GM21723 (cell line): ENCODE data around the gene CAPS.
"Not testable (repeated sequence)": the region's sequence is repeated elsewhere in the genome, so short reads cannot be mapped to it uniquely, and the experiment has no call there.

Experiments used
- ATAC-seq: cut with Tn5 transposase; IDR thresholded peaks from one replicate; pipeline ENCODE4 v1.9.1; 2021; ENCODE audit warnings: mild to moderate bottlenecking, moderate library complexity; ENCODE audit not compliant: unreplicated experiment

Gene CAPS

DNA sequence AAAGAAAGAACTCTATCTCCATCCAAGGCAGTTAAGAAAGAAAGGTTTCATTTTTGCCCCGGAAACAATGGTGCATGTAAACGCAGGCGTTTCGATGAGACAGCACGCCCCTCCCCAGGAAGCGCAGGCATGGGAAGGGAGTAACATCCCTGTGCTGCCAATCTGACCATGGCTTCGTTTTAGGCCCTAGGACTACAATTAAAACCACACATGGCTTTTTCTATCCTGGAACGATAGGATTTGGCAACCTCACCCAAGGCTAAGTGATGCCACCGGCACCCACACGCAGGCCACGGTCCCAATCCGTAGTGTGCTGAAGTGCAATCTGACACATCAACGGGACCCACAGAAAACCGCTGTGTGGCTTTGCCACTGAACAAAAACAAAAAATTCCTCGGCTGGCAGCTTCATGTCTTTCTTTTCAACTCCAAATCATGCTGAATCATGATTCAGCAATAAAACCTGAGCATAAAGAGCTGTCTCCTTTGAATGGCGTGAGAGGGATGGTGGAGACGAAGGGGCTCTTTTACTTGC is 39.7 kb downstream of the CAPS start:
- ATAC-seq = no peak

DNA sequence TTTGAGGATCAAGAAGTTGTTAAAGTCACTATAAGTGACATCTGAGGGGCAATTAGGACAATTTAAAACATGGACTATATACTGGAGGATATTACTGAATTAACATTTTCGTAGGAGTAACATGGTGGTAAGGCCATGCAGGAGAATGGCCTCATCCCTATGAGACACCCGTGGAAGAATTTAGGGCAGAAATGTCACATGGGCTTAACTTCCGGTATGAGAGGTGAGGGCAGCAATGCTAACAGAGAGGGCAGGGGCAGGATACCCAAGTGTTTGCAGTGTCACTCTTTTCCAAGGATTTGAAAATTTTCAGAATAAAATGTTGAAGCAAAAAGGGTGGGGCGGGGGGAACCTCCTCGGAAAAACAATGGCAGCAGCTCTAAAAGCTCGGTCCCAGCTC is 40.2 kb downstream of the CAPS start:
- no peak for ATAC-seq

DNA sequence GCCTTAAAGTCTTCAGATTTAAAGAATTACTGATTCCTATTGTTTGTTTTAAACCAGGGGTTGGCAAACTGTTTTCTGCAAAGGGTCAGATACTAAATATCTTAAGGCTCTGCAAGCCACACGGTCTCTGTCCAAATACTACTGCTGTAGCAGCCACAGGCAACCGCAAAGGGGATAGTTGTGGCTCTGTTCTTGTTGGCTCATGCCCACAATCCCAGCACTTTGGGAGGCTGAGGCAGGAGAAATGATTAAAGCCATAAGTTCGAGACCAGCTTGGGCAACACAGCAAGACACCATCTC is 41.5 kb downstream of the CAPS start:
- no peak for ATAC-seq

DNA sequence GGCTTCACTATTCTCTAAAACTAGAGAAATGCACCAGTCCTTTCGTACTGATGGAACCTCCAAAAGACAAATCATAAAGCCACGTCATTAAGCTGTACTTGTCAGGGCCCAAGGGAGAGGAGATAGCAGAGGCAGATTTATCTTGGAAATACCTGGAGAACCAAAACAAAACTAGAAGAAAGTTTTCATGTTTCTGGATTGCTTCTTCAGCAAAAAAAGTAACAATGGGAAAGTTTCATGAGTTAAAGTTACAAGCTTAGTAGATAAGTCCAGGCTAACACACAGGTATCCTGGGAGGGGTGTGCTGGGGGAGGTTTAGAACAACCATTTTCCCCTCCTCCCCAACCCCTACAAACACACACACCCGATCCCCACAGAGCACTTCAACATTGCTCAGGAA is 42.3 kb downstream of the CAPS start:
- no peak for ATAC-seq

DNA sequence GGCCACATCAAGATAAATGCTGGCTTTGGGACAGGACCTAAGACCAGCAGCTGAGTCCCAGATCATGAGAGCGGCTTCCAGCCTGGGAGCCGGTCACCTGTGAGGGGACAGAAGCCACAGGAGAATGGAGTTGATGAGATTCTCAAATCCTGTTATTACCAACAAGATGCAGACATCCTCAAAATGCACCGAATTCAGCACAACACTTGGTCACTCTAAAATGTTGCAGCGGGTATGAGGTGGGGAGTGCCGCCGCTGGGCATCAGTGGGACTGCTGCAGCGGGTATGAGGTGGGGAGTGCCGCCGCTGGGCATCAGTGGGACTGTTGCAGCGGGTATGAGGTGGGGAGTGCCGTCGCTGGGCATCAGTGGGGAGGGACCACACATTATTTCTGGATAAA is 42.7 kb downstream of the CAPS start:
- ATAC-seq = no peak

DNA sequence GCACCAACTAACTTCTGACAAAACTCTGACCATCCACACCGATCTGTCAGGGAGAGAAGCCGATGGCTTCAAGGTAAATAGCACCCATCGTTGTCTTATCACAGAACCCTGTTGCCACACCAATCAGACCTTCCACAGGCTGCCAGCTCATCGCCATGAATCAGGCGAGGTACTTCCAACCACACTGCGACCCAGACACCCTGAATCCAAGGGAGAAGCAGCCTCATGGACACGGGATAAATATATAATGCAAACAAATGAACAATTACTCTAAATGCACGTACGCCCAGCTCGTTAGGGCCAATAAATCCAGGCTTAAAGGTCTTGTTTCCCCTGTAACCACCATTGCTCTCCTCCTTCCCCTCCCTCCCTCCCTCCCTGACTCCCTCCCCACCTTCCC is 43.1 kb downstream of the CAPS start:
- no peak for ATAC-seq

DNA sequence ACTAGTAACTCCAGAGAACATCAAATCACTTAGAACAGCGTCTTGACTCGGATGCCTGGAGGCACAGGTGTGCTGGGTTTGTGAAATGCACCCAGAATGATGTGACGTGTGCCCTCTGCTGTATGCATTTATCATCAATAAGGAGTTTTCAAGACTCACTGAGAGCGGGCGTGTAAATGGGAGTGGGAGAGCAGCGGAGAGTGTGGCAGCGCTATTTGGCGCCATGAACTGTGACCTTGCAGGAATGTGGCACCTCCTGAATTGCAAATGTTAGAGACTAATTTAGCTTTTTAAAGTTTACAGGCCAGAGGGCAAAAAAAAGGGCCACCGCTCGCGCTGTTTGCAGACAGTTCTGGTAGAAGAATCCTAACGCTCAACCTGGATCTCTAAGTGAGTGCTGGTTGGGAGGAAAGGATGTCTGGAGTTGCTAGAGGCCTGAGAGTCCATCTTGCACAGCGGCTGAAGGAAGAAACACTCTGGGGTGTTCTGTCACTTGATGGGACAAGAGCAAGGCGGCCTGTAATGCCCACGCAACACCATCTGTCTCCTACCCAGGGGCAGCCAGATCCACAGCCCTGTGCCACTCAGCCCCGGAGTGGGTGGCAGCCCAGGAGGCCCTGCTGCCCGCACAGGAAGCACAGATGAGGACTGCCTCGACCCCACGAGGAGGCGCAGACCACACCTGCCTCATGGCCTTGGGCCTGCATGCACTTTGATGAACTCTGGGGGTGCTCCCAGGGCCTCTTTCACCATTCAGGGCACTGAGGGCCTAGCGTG is 44.2 kb downstream of the CAPS start:
- no peak for ATAC-seq

DNA sequence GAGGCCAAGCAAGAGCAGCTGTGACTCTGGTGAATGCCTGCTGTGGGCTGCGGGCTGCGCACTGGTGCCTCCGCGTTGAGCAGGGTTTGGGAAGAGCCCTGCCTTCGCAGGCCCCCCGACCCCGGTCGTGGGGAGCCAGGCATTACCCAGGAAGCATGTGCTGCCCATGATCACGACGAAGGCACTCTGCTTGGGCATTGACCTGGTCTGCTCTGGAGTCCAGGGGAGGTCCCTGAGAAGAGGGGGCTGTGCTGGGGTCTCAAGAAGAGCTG is 44.7 kb downstream of the CAPS start:
- ATAC-seq = no peak

DNA sequence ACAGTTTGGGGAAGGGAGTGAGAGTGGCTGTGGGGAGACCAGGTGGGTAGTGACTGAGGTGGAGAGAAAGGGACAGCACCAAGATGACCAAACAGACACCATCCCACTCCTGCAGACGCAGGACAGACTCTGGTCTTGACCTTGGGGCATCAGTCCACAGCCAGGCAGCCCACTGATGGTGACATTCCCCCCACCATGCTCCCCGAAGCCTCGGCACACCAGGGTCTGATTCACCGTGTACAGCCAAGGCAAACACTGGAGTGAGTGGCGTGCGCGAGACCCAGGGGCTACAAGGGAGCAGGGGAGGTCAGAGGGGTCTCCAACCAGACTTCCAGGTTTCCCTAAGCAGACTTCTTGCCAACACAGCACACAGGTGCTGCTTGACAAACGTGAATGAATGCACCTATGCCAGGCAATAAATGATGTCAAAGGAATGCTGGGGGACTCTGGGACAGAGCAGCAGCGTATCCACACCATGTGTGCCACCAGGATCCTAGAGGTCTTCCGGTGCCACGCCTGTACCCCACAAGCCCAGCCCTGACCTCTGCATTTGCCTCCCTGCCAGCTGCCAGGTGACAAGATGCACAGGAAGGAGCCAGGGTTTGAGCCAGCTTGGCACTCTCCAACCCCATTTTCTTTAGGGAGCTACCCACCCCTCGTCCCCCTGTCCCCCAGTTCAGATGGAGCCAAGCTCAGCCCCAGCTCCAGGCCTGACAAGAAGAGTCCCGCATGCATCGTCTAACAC is 45.4 kb downstream of the CAPS start:
- ATAC-seq = no peak

DNA sequence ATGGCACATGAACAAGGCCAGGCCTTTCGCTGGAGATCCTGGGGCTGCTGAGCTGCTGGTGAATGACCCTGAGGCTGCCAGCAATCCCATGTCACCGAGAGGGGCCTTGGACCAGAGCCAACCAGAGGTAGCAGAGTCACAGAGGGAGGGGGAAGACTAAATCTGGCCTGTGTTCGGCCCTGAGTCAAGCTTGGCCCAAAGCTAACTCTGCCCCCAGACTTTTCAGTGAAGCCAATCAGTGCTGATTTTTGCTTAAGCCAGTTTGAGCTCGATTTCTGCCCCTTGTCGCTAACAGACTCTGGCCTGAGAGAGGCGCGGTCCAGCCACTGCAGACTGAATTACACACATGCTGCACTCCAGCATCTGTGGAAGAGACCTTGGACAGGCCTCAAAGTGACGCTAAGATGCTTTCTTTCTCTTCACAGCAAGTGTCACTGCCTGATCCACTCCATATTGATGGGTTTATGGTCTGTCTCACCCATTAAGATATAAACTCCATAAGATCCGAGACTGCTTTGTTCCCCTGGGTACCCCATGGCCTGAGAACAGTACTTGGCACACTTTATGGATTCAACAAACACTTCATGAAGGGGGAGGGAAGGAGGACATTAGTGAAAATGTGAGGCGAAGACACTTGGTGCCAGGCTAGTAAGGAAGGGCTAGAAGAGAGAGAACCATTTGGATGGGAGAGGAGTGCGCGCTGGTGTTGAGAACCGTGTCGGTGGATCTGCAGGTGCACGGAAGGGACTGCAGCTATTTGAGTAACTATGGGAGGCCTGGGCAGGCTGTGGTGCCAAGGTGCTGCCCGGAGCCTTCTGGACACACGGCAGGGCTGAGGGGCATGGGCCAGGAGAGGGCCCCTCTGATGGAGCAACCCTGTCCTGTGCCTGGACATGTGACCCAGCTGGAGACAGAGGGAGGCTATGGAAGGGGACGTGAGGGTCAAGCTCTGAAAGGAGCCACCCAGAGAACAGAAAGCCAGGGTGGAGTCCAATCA is 46.2 kb downstream of the CAPS start:
- no peak for ATAC-seq

DNA sequence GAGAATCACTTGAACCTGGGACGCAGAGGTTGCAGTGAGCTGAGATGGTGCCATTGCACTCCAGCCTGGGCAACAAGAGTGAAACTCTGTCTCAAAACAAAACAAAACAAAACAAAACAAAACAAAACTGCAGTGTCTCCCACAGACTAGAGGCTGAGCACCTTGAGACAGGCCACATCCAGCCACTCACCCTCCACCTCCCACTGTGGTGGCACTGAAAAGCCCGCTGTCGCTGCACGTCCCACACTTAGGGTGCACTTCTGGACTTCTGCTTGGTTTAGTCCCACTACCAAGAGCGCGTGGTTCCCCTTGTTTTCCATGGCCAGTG is 47.6 kb downstream of the CAPS start:
- ATAC-seq = not testable (repeated sequence)

DNA sequence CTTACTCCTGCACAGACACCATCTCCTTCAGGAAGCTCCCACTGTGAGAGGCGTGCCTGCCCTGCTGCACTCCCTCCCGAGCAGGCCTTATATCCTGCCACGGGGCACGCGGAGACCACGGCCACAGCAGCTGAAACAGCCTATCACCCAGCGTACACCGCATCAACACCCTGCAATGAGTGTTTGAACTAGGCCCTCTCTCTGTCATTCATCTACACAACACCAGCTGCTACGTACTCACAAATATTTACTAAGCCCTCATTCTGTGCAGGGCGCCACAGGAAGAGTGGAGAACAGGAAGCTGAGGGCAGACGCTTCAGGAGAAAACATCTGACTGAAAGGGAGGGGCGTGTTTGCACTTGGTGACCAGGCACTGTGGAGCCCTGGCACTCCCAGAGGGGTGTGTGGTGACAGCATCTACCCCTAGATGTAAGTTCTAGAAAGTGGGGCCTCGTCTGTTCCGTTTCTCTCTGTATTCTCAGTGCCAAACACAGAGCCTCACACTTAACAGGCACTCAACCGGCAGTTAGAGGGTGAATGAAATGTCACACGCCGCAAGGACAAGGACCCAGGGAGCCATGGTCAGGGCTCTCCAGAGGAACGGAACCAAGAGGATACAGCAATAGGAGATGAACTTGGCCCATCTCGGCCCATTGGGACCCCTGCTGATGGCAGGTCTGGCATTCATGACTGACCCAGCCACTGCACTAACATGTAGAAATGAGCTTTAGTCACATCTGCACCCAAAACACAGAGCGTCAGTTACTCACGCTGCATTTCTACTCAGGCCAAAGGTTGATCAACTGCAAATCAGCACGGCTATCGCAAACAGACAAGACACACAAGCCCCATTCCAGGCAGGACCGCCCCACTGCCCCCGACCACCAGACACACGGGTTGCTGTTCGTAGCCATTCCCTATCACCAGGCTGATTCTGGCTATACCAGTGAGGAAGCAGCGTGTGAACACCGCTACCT is 48.2 kb downstream of the CAPS start:
- no peak for ATAC-seq

DNA sequence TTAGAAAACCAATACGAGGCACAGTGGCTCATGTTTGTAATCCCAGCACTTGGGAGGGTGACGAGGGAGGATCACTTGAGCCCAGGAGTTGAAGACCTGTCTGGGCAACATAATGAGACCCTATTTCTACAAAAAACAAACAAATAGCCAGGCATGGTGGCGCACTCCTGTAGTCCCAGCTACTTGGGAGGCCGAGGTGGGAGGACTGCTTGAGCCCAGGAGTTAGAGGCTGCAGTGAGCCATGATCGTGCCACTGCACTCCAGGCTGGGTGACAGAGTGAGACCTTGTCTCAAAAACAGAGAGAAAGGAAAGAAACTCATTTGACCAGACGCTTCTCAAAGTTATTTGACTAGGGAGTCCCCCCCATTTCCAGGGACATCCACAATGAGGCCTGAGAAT is 49.2 kb downstream of the CAPS start:
- ATAC-seq = not testable (repeated sequence)

DNA sequence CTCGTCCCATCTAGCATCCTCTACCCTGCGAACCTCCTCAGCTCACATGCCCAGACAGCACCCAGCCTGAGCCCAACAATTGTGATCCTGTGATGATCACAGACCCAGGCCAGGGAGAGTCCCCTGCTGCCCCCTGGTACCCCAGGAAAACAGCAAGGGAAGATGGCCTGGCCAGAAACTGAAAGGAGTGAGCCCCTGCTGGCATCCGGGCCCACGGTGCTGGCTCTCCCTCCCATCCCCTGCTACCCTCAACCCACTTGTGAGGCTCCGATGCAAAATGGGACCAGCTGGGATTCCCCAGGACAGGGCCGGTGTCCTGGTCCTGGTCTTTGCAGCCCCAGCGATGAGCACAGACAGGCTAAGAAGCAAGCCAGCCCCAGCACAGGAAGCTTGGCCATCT is 49.8 kb downstream of the CAPS start:
- no peak for ATAC-seq

DNA sequence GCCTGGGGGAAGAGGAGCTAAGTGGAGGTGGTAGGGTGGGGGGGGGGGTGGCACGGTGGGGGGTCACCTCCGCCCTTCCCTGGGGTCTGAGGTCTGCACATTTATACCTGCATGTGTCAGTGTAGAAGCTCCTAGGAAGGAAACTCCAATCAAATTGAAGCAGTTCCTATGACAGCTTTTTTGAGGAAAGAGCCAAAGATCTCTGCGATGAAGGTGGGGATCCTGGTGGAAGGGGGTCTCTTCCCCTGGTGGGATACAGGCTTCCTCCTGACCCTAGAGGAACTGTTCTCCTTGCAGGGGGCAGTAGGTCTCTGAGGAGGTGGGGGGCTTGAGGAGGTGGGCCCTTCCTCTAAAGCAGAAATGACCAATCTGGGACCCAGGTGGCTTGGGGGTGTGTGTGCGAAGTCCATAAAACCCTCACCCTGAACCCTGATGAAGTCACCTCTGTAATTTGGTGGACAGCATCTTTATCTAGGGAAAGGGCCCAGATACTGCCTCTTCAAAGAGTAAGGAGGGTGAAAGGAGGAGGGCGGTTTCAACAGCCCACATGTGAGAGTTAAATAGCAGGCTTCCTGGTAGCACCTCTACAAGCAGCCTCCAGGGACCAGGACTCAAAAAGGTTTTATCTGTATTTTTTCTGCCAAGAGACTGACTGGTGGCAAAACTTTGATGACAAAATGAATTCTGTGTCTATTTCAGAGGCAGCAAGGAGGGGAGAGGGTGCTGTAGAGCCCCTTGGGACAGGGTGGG is 50.9 kb downstream of the CAPS start:
- ATAC-seq = no peak
